ENCODE measurements around the gene STARD7. TPM values are rescaled to one million over a fixed set of nuclear protein-coding genes. Genes with fewer than 3 reads are reported as not detected.

The STARD7 gene
- total and polyA plus RNA-seq, 7 experiments from 2014 or later: 56.5 to 133 (median 75.7) TPM

GRCh38 chr2:96176661-96177060 is 32.0 kb downstream of the STARD7 start:
- DNase-seq (no peak), ATAC-seq (no peak)
- no peak overlapping the region for H3K27ac ChIP-seq (ENCODE audit: low read depth, low read length)
- H3K4me3 ChIP-seq (ENCODE audit: low read length): no peak overlapping the region
- H3K4me3 Mint-ChIP-seq: no peak overlapping the region
- intact Hi-C loops (cut with micrococcal nuclease): no loop called here
- no peaks in the 10 kb centered on the region for H3K9me3 Mint-ChIP-seq
- CTCF ChIA-PET: interaction anchor here (1.1 to 6.1 kb wide), 3 partner anchors 7 to 36 kb away, joined by 4 to 401 read pairs (median 4); partner anchors contain the start of genes ASTL and DUSP2
- H3K27me3 Mint-ChIP-seq: no peaks in the 10 kb centered on the region
- H3K4me1 ChIP-seq (ENCODE audit: control insufficient read depth in 2 of 2, insufficient read depth in 2 of 2, low read length in 2 of 2): peaks cover 8 to 13% of the 10 kb centered on the region in 2 donors
- peak overlapping the region in 1 of 9 donors; percentile 17 for H3K27ac Mint-ChIP-seq
- H3K36me3 Mint-ChIP-seq: no peaks in the 10 kb centered on the region
- no peaks in the 10 kb centered on the region for H3K36me3 ChIP-seq (ENCODE audit: control insufficient read depth in 2 of 3, insufficient read depth in 3 of 3, low read length in 3 of 3)
- POLR2A ChIA-PET: no interaction called here
- no peaks in the 10 kb centered on the region for H3K9me3 ChIP-seq (ENCODE audit: control insufficient read depth in 2 of 3, low read length in 3 of 3)
- peaks cover 6 to 33% (median 21%) of the 10 kb centered on the region in 7 donors for H3K4me1 Mint-ChIP-seq
- no peaks in the 10 kb centered on the region for H3K27me3 ChIP-seq (ENCODE audit: control insufficient read depth in 2 of 2, insufficient read depth in 2 of 2, low read length in 2 of 2)

GRCh38 chr2:96175951-96176350 is 32.7 kb downstream of the STARD7 start:
- Mint-ChIP-seq H3K9me3 (no peaks in the 10 kb centered on the region), H3K27ac (no peak overlapping the region), H3K36me3 (no peaks in the 10 kb centered on the region), H3K4me3 (no peak overlapping the region), H3K4me1 (peaks cover 6 to 28% (median 19%) of the 10 kb centered on the region in 7 donors), H3K27me3 (no peaks in the 10 kb centered on the region)
- ATAC-seq: no peak
- intact Hi-C loops (cut with micrococcal nuclease): no loop called here
- Histone ChIP-seq H3K27me3 (ENCODE audit: control insufficient read depth in 2 of 2, insufficient read depth in 2 of 2, low read length in 2 of 2) (no peaks in the 10 kb centered on the region), H3K4me3 (ENCODE audit: low read length) (no peak overlapping the region), H3K4me1 (ENCODE audit: control insufficient read depth in 2 of 2, insufficient read depth in 2 of 2, low read length in 2 of 2) (peaks cover 8 to 13% of the 10 kb centered on the region in 2 donors), H3K9me3 (ENCODE audit: control insufficient read depth in 2 of 3, low read length in 3 of 3) (no peaks in the 10 kb centered on the region), H3K36me3 (ENCODE audit: control insufficient read depth in 2 of 3, insufficient read depth in 3 of 3, low read length in 3 of 3) (no peaks in the 10 kb centered on the region), H3K27ac (ENCODE audit: low read depth, low read length) (no peak overlapping the region)
- ChIA-PET CTCF (interaction anchor here (0.7 to 6.1 kb wide), 7 partner anchors 8 to 35 kb away, joined by 3 to 401 read pairs (median 4); partner anchors contain the start of genes ASTL and DUSP2), POLR2A (interaction anchor here (1.5 to 3.7 kb wide), 3 partner anchors 28 to 38 kb away, joined by 5 to 59 read pairs (median 5); partner anchors contain the start of gene ASTL)
- DNase-seq: no peak

- ATAC-seq (peak; percentile 97), DNase-seq (peak; percentile 65 to 86 (median 78))
- Mint-ChIP-seq H3K4me3 (peak overlapping the region in 1 of 10 donors; percentile 23), H3K27ac (peak overlapping the region in 8 of 9 donors; percentile 28 to 96 (median 62)), H3K4me1 (peaks cover 6 to 21% (median 13%) of the 10 kb centered on the region in 7 donors), H3K27me3 (no peaks in the 10 kb centered on the region), H3K36me3 (peaks cover 0 to 2% (median 0%) of the 10 kb centered on the region in 5 donors), H3K9me3 (no peaks in the 10 kb centered on the region)
- Histone ChIP-seq H3K36me3 (ENCODE audit: control insufficient read depth in 2 of 3, insufficient read depth in 3 of 3, low read length in 3 of 3) (no peaks in the 10 kb centered on the region), H3K4me3 (ENCODE audit: low read length) (no peak overlapping the region), H3K9me3 (ENCODE audit: control insufficient read depth in 2 of 3, low read length in 3 of 3) (no peaks in the 10 kb centered on the region), H3K27me3 (ENCODE audit: control insufficient read depth in 2 of 2, insufficient read depth in 2 of 2, low read length in 2 of 2) (no peaks in the 10 kb centered on the region), H3K27ac (ENCODE audit: low read depth, low read length) (no peak overlapping the region), H3K4me1 (ENCODE audit: control insufficient read depth in 2 of 2, insufficient read depth in 2 of 2, low read length in 2 of 2) (peaks cover 4 to 8% of the 10 kb centered on the region in 2 donors)
- ChIA-PET CTCF (interaction anchor here (0.6 to 6.1 kb wide), 22 partner anchors 8 to 588 kb away, joined by 3 to 401 read pairs (median 5); partner anchors contain the start of genes ASTL, CIAO1, DUSP2 and STARD7), POLR2A (interaction anchor here (0.9 to 3.7 kb wide), 10 partner anchors 10 to 182 kb away, joined by 3 to 60 read pairs (median 6); partner anchors contain the start of genes ASTL and DUSP2)
- intact Hi-C loops (cut with micrococcal nuclease): loop anchor here (1.0 kb wide), 4 partner anchors 10 to 182 kb away; partner anchors contain the start of gene ASTL (in 2 of the 2)
Measured at GRCh38 chr2:96174251-96175144, 34.1 kb downstream of the STARD7 start.

GRCh38 chr2:96171831-96172230 is 36.8 kb downstream of the STARD7 start:
- ATAC-seq (no peak), DNase-seq (no peak)
- CTCF ChIA-PET: interaction anchor here (6.1 kb wide), 1 partner anchor 31 kb away, joined by 401 read pairs; the partner anchor contains the start of genes ASTL and DUSP2
- no peaks in the 10 kb centered on the region for H3K9me3 ChIP-seq (ENCODE audit: control insufficient read depth in 2 of 3, low read length in 3 of 3)
- Mint-ChIP-seq H3K36me3 (peaks cover 0 to 6% (median 4%) of the 10 kb centered on the region in 5 donors), H3K9me3 (peaks cover 0 to 6% (median 0%) of the 10 kb centered on the region in 11 donors), H3K4me1 (peaks cover 6 to 19% (median 12%) of the 10 kb centered on the region in 7 donors), H3K4me3 (no peak overlapping the region), H3K27ac (peak overlapping the region in 5 of 9 donors; percentile 13 to 83 (median 63)), H3K27me3 (no peaks in the 10 kb centered on the region)
- POLR2A ChIA-PET: no interaction called here
- no peak overlapping the region for H3K4me3 ChIP-seq (ENCODE audit: low read length)
- no peaks in the 10 kb centered on the region for H3K27me3 ChIP-seq (ENCODE audit: control insufficient read depth in 2 of 2, insufficient read depth in 2 of 2, low read length in 2 of 2)
- no peaks in the 10 kb centered on the region for H3K36me3 ChIP-seq (ENCODE audit: control insufficient read depth in 2 of 3, insufficient read depth in 3 of 3, low read length in 3 of 3)
- H3K4me1 ChIP-seq (ENCODE audit: control insufficient read depth in 2 of 2, insufficient read depth in 2 of 2, low read length in 2 of 2): peaks cover 4 to 8% of the 10 kb centered on the region in 2 donors
- intact Hi-C loops (cut with micrococcal nuclease): no loop called here
- H3K27ac ChIP-seq (ENCODE audit: low read depth, low read length): no peak overlapping the region

- H3K9me3 ChIP-seq (ENCODE audit: control insufficient read depth in 2 of 3, low read length in 3 of 3): no peaks in the 10 kb centered on the region
- ChIA-PET POLR2A (interaction anchor here (1.2 to 1.4 kb wide), 3 partner anchors 30 to 32 kb away, joined by 3 to 4 read pairs (median 3); partner anchors contain the start of gene ASTL), CTCF (interaction anchor here (1.0 to 6.1 kb wide), 2 partner anchors 29 to 30 kb away, joined by 4 to 401 read pairs; partner anchors contain the start of genes ASTL and DUSP2)
- no peak for DNase-seq
- H3K27ac Mint-ChIP-seq: peak overlapping the region in 1 of 9 donors; percentile 55
- ATAC-seq: no peak
- H3K4me1 Mint-ChIP-seq: peaks cover 6 to 19% (median 12%) of the 10 kb centered on the region in 7 donors
- no peaks in the 10 kb centered on the region for H3K27me3 ChIP-seq (ENCODE audit: control insufficient read depth in 2 of 2, insufficient read depth in 2 of 2, low read length in 2 of 2)
- intact Hi-C loops (cut with micrococcal nuclease): no loop called here
- H3K36me3 Mint-ChIP-seq: peaks cover 0 to 6% (median 4%) of the 10 kb centered on the region in 5 donors
- H3K4me3 ChIP-seq (ENCODE audit: low read length): no peak overlapping the region
- H3K4me1 ChIP-seq (ENCODE audit: control insufficient read depth in 2 of 2, insufficient read depth in 2 of 2, low read length in 2 of 2): peaks cover 4 to 8% of the 10 kb centered on the region in 2 donors
- no peak overlapping the region for H3K27ac ChIP-seq (ENCODE audit: low read depth, low read length)
- no peaks in the 10 kb centered on the region for H3K27me3 Mint-ChIP-seq
- peaks cover 0 to 6% (median 0%) of the 10 kb centered on the region in 11 donors for H3K9me3 Mint-ChIP-seq
- no peak overlapping the region for H3K4me3 Mint-ChIP-seq
- H3K36me3 ChIP-seq (ENCODE audit: control insufficient read depth in 2 of 3, insufficient read depth in 3 of 3, low read length in 3 of 3): no peaks in the 10 kb centered on the region
Measured at GRCh38 chr2:96170626-96171025, 38.0 kb downstream of the STARD7 start.

GRCh38 chr2:96169868-96170507 is 38.6 kb downstream of the STARD7 start:
- POLR2A ChIA-PET: interaction anchor here (0.6 to 1.4 kb wide), 4 partner anchors 29 to 68 kb away, joined by 3 to 4 read pairs (median 3); partner anchors contain the start of gene ASTL
- Histone ChIP-seq H3K4me3 (ENCODE audit: low read length) (no peak overlapping the region), H3K9me3 (ENCODE audit: control insufficient read depth in 2 of 3, low read length in 3 of 3) (no peaks in the 10 kb centered on the region), H3K4me1 (ENCODE audit: control insufficient read depth in 2 of 2, insufficient read depth in 2 of 2, low read length in 2 of 2) (peaks cover 6 to 9% of the 10 kb centered on the region in 2 donors), H3K27ac (ENCODE audit: low read depth, low read length) (no peak overlapping the region), H3K27me3 (ENCODE audit: control insufficient read depth in 2 of 2, insufficient read depth in 2 of 2, low read length in 2 of 2) (no peaks in the 10 kb centered on the region), H3K36me3 (ENCODE audit: control insufficient read depth in 2 of 3, insufficient read depth in 3 of 3, low read length in 3 of 3) (no peaks in the 10 kb centered on the region)
- intact Hi-C loops (cut with micrococcal nuclease): no loop called here
- no peak overlapping the region for H3K4me3 Mint-ChIP-seq
- no peaks in the 10 kb centered on the region for H3K27me3 Mint-ChIP-seq
- peaks cover 0 to 6% (median 0%) of the 10 kb centered on the region in 11 donors for H3K9me3 Mint-ChIP-seq
- H3K27ac Mint-ChIP-seq: no peak overlapping the region
- H3K36me3 Mint-ChIP-seq: peaks cover 0 to 6% (median 4%) of the 10 kb centered on the region in 5 donors
- H3K4me1 Mint-ChIP-seq: peaks cover 7 to 22% (median 15%) of the 10 kb centered on the region in 7 donors
- no peak for DNase-seq
- ATAC-seq: no peak
- CTCF ChIA-PET: interaction anchor here (1.0 to 1.4 kb wide), 2 partner anchors 29 to 31 kb away, joined by 4 read pairs; no protein-coding TSS in a partner anchor

Measured in naive thymus-derived CD4-positive, alpha-beta T cell (primary cell).